ENCODE data around the gene SLC5A4.

The SLC5A4 gene

DNA sequence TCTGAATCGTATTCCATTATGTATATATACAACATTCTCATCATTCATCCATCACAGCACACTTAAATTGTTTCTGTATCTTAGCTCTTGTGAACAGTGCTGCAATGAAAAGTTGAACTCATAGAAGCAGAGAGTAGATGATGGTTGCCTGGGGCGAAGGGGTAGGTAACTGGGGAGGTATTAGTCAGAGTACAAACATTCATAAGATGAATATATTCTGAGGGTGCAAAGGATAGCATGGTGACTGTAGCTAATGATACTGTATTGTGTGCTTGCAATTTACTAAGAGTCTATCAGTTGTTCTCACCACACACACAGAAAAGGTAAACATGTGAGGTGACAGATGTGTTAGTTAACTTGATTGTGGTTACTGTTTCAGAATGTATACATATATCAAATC lies 37.7 kb downstream of the SLC5A4 start:
- H3K9me3 ChIP-seq (ENCODE audit: control insufficient read depth, low read length) = no peaks in the 10 kb centered on the region
- no peak overlapping the region for H3K18ac ChIP-seq (ENCODE audit: low read depth in 1 of 2, low read length in 2 of 2)
- H3K14ac ChIP-seq (ENCODE audit: low read length in 2 of 2) = no peak overlapping the region
- H2BK12ac ChIP-seq (ENCODE audit: low read length in 2 of 2) = no peak overlapping the region
- H3K4me2 ChIP-seq (ENCODE audit: low read length, poor library complexity, severe bottlenecking) = no peak overlapping the region
- no peaks in the 10 kb centered on the region for H3K36me3 ChIP-seq (ENCODE audit: control insufficient read depth in 1 of 2, insufficient read depth in 2 of 2, low read depth in 1 of 2, low read length in 2 of 2)
- no peak for DNase-seq
- WGBS = 80% methylated on average over 2 of the region's 2 CpGs
- no peak overlapping the region for H2AK5ac ChIP-seq (ENCODE audit: low read length, severe bottlenecking)
- H2AFZ ChIP-seq (ENCODE audit: low read depth, low read length) = no peak overlapping the region
- no peaks in the 10 kb centered on the region for H3K4me1 ChIP-seq (ENCODE audit: control insufficient read depth, insufficient read depth, low read depth, low read length)
- no peak overlapping the region for H3K9ac ChIP-seq (ENCODE audit: low read length)
- H2BK5ac ChIP-seq (ENCODE audit: low read depth, low read length, poor library complexity, severe bottlenecking) = no peak overlapping the region
- no peak overlapping the region for H3K23ac ChIP-seq (ENCODE audit: low read length in 2 of 2)
- no peak overlapping the region for H3K4ac ChIP-seq (ENCODE audit: low read depth in 1 of 2, low read length in 2 of 2)
- H3K27me3 ChIP-seq (ENCODE audit: control insufficient read depth in 1 of 2, insufficient read depth in 1 of 2, low read length in 2 of 2) = peaks cover 0 to 3% of the 10 kb centered on the region in 2 experiments
- H2BK120ac ChIP-seq (ENCODE audit: low read depth, low read length) = no peak overlapping the region
- H3K4me3 ChIP-seq (ENCODE audit: insufficient read depth in 1 of 2, low read depth in 1 of 2, low read length in 2 of 2) = no peak overlapping the region
- no peak overlapping the region for H4K91ac ChIP-seq (ENCODE audit: low read length)
- no peaks in the 10 kb centered on the region for H3K79me1 ChIP-seq (replicated peaks; ENCODE audit: low read length, poor library complexity, severe bottlenecking)
- H2BK15ac ChIP-seq (ENCODE audit: low read depth, poor library complexity, severe bottlenecking) = no peak overlapping the region
- no peak overlapping the region for H4K8ac ChIP-seq (ENCODE audit: low read length)
- H3K27ac ChIP-seq (ENCODE audit: low read length, poor library complexity, severe bottlenecking) = no peak overlapping the region

DNA sequence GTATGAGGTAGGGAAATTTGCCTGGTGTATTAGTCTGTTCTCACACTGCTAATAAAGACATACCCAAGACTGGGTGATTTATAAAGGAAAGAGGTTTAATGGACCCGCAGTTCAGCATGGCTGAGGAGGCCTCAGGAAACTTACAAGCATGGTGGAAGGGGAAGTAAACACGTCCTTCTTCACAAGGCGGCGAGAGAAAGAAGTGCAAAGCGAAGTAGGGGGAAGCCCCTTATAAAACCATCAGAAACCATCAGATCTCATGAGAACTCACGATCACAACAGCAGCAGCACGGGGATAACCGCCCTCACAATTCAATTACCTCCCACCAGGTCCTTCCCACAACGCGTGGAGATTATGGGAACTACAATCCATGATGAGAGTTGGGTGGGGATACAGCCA lies 38.2 kb downstream of the SLC5A4 start:
- 0% methylated on average over 1 of the region's 10 CpGs for WGBS
- Histone ChIP-seq H3K4me3 (ENCODE audit: insufficient read depth in 1 of 2, low read depth in 1 of 2, low read length in 2 of 2) (no peak overlapping the region), H3K27me3 (ENCODE audit: control insufficient read depth in 1 of 2, insufficient read depth in 1 of 2, low read length in 2 of 2) (peaks cover 0 to 3% of the 10 kb centered on the region in 2 experiments)

GRCh38 chr22:32211011-32211410 lies 44.1 kb downstream of the SLC5A4 start:
- Histone ChIP-seq H4K91ac (ENCODE audit: low read length) (no peak overlapping the region), H2BK120ac (ENCODE audit: low read depth, low read length) (no peak overlapping the region), H3K79me1 (replicated peaks; ENCODE audit: low read length, poor library complexity, severe bottlenecking) (no peaks in the 10 kb centered on the region), H2BK15ac (ENCODE audit: low read depth, poor library complexity, severe bottlenecking) (no peak overlapping the region), H2BK12ac (ENCODE audit: low read length in 2 of 2) (no peak overlapping the region), H3K18ac (ENCODE audit: low read depth in 1 of 2, low read length in 2 of 2) (no peak overlapping the region), H3K27me3 (ENCODE audit: control insufficient read depth in 1 of 2, insufficient read depth in 1 of 2, low read length in 2 of 2) (peaks cover 0 to 12% of the 10 kb centered on the region in 2 experiments), H3K36me3 (ENCODE audit: control insufficient read depth in 1 of 2, insufficient read depth in 2 of 2, low read depth in 1 of 2, low read length in 2 of 2) (no peaks in the 10 kb centered on the region), H3K9me3 (ENCODE audit: control insufficient read depth, low read length) (no peaks in the 10 kb centered on the region), H3K9ac (ENCODE audit: low read length) (no peak overlapping the region), H3K14ac (ENCODE audit: low read length in 2 of 2) (no peak overlapping the region), H3K27ac (ENCODE audit: low read length, poor library complexity, severe bottlenecking) (no peak overlapping the region), H2AFZ (ENCODE audit: low read depth, low read length) (no peak overlapping the region), H2AK5ac (ENCODE audit: low read length, severe bottlenecking) (no peak overlapping the region), H2BK5ac (ENCODE audit: low read depth, low read length, poor library complexity, severe bottlenecking) (no peak overlapping the region), H3K23ac (ENCODE audit: low read length in 2 of 2) (no peak overlapping the region), H3K4me1 (ENCODE audit: control insufficient read depth, insufficient read depth, low read depth, low read length) (no peaks in the 10 kb centered on the region), H3K4ac (ENCODE audit: low read depth in 1 of 2, low read length in 2 of 2) (no peak overlapping the region), H3K4me2 (ENCODE audit: low read length, poor library complexity, severe bottlenecking) (no peak overlapping the region), H4K8ac (ENCODE audit: low read length) (no peak overlapping the region), H3K4me3 (ENCODE audit: insufficient read depth in 1 of 2, low read depth in 1 of 2, low read length in 2 of 2) (no peak overlapping the region)
- 79% methylated on average over 7 of the region's 7 CpGs for WGBS
- no peak for DNase-seq

More for the DNA sequence above, 38.2 kb downstream of the SLC5A4 start:
- H3K4ac ChIP-seq (ENCODE audit: low read depth in 1 of 2, low read length in 2 of 2) = no peak overlapping the region
- no peak overlapping the region for H3K18ac ChIP-seq (ENCODE audit: low read depth in 1 of 2, low read length in 2 of 2)
- no peaks in the 10 kb centered on the region for H3K4me1 ChIP-seq (ENCODE audit: control insufficient read depth, insufficient read depth, low read depth, low read length)
- no peak overlapping the region for H3K27ac ChIP-seq (ENCODE audit: low read length, poor library complexity, severe bottlenecking)
- H2AK5ac ChIP-seq (ENCODE audit: low read length, severe bottlenecking) = no peak overlapping the region
- no peak overlapping the region for H2BK5ac ChIP-seq (ENCODE audit: low read depth, low read length, poor library complexity, severe bottlenecking)
- H3K79me1 ChIP-seq (replicated peaks; ENCODE audit: low read length, poor library complexity, severe bottlenecking) = no peaks in the 10 kb centered on the region
- no peaks in the 10 kb centered on the region for H3K9me3 ChIP-seq (ENCODE audit: control insufficient read depth, low read length)
- H3K4me2 ChIP-seq (ENCODE audit: low read length, poor library complexity, severe bottlenecking) = no peak overlapping the region
- DNase-seq = no peak
- H2BK12ac ChIP-seq (ENCODE audit: low read length in 2 of 2) = no peak overlapping the region
- no peak overlapping the region for H4K8ac ChIP-seq (ENCODE audit: low read length)
- no peak overlapping the region for H2AFZ ChIP-seq (ENCODE audit: low read depth, low read length)
- no peaks in the 10 kb centered on the region for H3K36me3 ChIP-seq (ENCODE audit: control insufficient read depth in 1 of 2, insufficient read depth in 2 of 2, low read depth in 1 of 2, low read length in 2 of 2)
- H4K91ac ChIP-seq (ENCODE audit: low read length) = no peak overlapping the region
- no peak overlapping the region for H2BK120ac ChIP-seq (ENCODE audit: low read depth, low read length)
- H2BK15ac ChIP-seq (ENCODE audit: low read depth, poor library complexity, severe bottlenecking) = no peak overlapping the region
- no peak overlapping the region for H3K9ac ChIP-seq (ENCODE audit: low read length)
- H3K14ac ChIP-seq (ENCODE audit: low read length in 2 of 2) = no peak overlapping the region
- no peak overlapping the region for H3K23ac ChIP-seq (ENCODE audit: low read length in 2 of 2)

- no peak overlapping the region for H2BK15ac ChIP-seq (ENCODE audit: low read depth, poor library complexity, severe bottlenecking)
- no peaks in the 10 kb centered on the region for H3K36me3 ChIP-seq (ENCODE audit: control insufficient read depth in 1 of 2, insufficient read depth in 2 of 2, low read depth in 1 of 2, low read length in 2 of 2)
- H3K4me1 ChIP-seq (ENCODE audit: control insufficient read depth, insufficient read depth, low read depth, low read length) = peaks cover 17% of the 10 kb centered on the region
- H4K91ac ChIP-seq (ENCODE audit: low read length) = no peak overlapping the region
- no peak overlapping the region for H4K8ac ChIP-seq (ENCODE audit: low read length)
- no peak overlapping the region for H2AK5ac ChIP-seq (ENCODE audit: low read length, severe bottlenecking)
- H2BK12ac ChIP-seq (ENCODE audit: low read length in 2 of 2) = no peak overlapping the region
- H2AFZ ChIP-seq (ENCODE audit: low read depth, low read length) = no peak overlapping the region
- H3K18ac ChIP-seq (ENCODE audit: low read depth in 1 of 2, low read length in 2 of 2) = no peak overlapping the region
- H3K79me1 ChIP-seq (replicated peaks; ENCODE audit: low read length, poor library complexity, severe bottlenecking) = no peaks in the 10 kb centered on the region
- no peak overlapping the region for H3K9ac ChIP-seq (ENCODE audit: low read length)
- H2BK5ac ChIP-seq (ENCODE audit: low read depth, low read length, poor library complexity, severe bottlenecking) = no peak overlapping the region
- H3K4ac ChIP-seq (ENCODE audit: low read depth in 1 of 2, low read length in 2 of 2) = no peak overlapping the region
- no peak overlapping the region for H3K27ac ChIP-seq (ENCODE audit: low read length, poor library complexity, severe bottlenecking)
- peaks cover 9 to 22% of the 10 kb centered on the region in 2 experiments for H3K27me3 ChIP-seq (ENCODE audit: control insufficient read depth in 1 of 2, insufficient read depth in 1 of 2, low read length in 2 of 2)
- H2BK120ac ChIP-seq (ENCODE audit: low read depth, low read length) = no peak overlapping the region
- DNase-seq = no peak
- no peak overlapping the region for H3K14ac ChIP-seq (ENCODE audit: low read length in 2 of 2)
- 91% methylated on average over 3 of the region's 3 CpGs for WGBS
- no peak overlapping the region for H3K23ac ChIP-seq (ENCODE audit: low read length in 2 of 2)
- no peak overlapping the region for H3K4me3 ChIP-seq (ENCODE audit: insufficient read depth in 1 of 2, low read depth in 1 of 2, low read length in 2 of 2)
- H3K9me3 ChIP-seq (ENCODE audit: control insufficient read depth, low read length) = no peaks in the 10 kb centered on the region
- no peak overlapping the region for H3K4me2 ChIP-seq (ENCODE audit: low read length, poor library complexity, severe bottlenecking)
Observed at GRCh38 chr22:32208681-32209080, 46.5 kb downstream of the SLC5A4 start.
